Suprapubic skin (tissue), 4 donors: ENCODE data around the gene PYGB. TPM values are rescaled to one million over a fixed set of nuclear protein-coding genes. Genes with fewer than 3 reads are reported as not detected.
A peak's percentile ranks its signal among the peaks of the same experiment; 100 is the strongest.

Experiments
- DNase-seq, 2 donors: peaks; one replicate each; pipeline ENCODE4 v3.0.0-alpha.2; 2019; ENCODE audit warnings: low spot score in 2 of 2
- H3K27ac ChIP-seq: fragments of 200-600 bp; sonication (generic); one replicate; pipeline ENCODE4 v1.5.1; 2019
- H3K27me3 ChIP-seq: fragments of 200-600 bp; sonication (generic); one replicate; pipeline ENCODE4 v1.5.1; 2019
- H3K36me3 ChIP-seq: fragments of 200-600 bp; sonication (generic); one replicate; pipeline ENCODE4 v1.5.1; 2019
- H3K4me1 ChIP-seq: fragments of 200-600 bp; sonication (generic); one replicate; pipeline ENCODE4 v1.5.1; 2019
- H3K4me3 ChIP-seq: fragments of 200-600 bp; sonication (generic); one replicate; pipeline ENCODE4 v1.5.1; 2019; ENCODE audit warnings: mild to moderate bottlenecking
- H3K9me3 ChIP-seq: fragments of 200-600 bp; sonication (generic); one replicate; pipeline ENCODE4 v1.5.1; 2019
- CTCF ChIP-seq, 2 donors: fragments of 200-600 bp in 1 of 2; fragments of 450-650 bp in 1 of 2; sonication (generic) in 1 of 2; IDR thresholded peaks; one replicate each; pipeline ENCODE4 v1.5.1; 2016 to 2019; ENCODE audit warnings: antibody characterized with exemption in 2 of 2, mild to moderate bottlenecking in 1 of 2, moderate library complexity in 1 of 2
- EP300 ChIP-seq: sonication (generic); formaldehyde crosslinking; IDR thresholded peaks from one replicate; pipeline ENCODE4 v1.6.1; 2017; ENCODE audit warnings: antibody characterized with exemption
- POLR2A ChIP-seq, 2 donors: fragments of 450-650 bp; IDR thresholded peaks; one replicate each; pipeline ENCODE4 v1.6.1; 2017; ENCODE audit warnings: antibody characterized with exemption in 2 of 2, mild to moderate bottlenecking in 2 of 2, moderate library complexity in 2 of 2
- POLR2AphosphoS5 ChIP-seq, 3 donors: sonication (generic); formaldehyde crosslinking; IDR thresholded peaks; one replicate each; pipeline ENCODE4 v1.6.1; 2017; ENCODE audit warnings: antibody characterized with exemption in 3 of 3
- WGBS: methylation state at CpG from one replicate; pipeline ENCODE4 v1.1.5; 2018; 5-methylcytosine and 5-hydroxymethylcytosine counted together
- total RNA-seq, 4 donors: library from RNA; depleted of rRNA; stranded (reverse); fragments of >200 nt; gene quantifications; one replicate each; pipeline ENCODE4 v1.1.0, GENCODE V29; 2016

The PYGB gene
- total RNA-seq, 4 donors from 2014 or later: 142 to 247 (median 198) TPM

DNA sequence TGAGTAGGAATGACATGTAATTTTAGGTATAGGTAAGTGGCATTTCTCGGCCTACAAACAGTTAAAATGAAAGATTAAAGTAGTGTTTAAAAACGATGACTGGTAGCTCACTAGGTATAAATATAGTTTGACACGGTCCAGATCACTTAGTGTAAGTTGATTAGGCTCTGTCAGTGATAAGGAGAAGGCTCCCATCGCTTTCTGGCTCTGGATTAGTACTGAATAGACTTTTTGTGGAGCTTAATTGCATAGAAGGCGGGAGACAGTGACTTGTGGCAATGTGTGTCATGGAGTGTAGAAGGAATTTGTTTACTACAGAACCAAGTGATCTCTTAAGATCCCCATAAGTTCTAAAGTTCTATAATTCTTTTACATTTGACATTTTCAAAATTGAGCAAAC is 6.7 kb downstream of the PYGB start:
- no peak for DNase-seq
- 68% methylated on average over 5 of the region's 5 CpGs for WGBS
- H3K27me3 ChIP-seq: no peaks in the 10 kb centered on the region
- H3K36me3 ChIP-seq: peaks cover 6% of the 10 kb centered on the region
- no peak for TF ChIP-seq EP300
- no peak for TF ChIP-seq CTCF (IDR thresholded peaks at IDR 0.05)
- no peak for TF ChIP-seq POLR2A (IDR thresholded peaks at IDR 0.05)
- no peak for TF ChIP-seq POLR2AphosphoS5 (IDR thresholded peaks at IDR 0.05)
- peaks cover 54% of the 10 kb centered on the region for H3K4me1 ChIP-seq
- no peaks in the 10 kb centered on the region for H3K9me3 ChIP-seq
- no peak overlapping the region for H3K4me3 ChIP-seq
- H3K27ac ChIP-seq: peak overlapping the region; percentile 61

DNA sequence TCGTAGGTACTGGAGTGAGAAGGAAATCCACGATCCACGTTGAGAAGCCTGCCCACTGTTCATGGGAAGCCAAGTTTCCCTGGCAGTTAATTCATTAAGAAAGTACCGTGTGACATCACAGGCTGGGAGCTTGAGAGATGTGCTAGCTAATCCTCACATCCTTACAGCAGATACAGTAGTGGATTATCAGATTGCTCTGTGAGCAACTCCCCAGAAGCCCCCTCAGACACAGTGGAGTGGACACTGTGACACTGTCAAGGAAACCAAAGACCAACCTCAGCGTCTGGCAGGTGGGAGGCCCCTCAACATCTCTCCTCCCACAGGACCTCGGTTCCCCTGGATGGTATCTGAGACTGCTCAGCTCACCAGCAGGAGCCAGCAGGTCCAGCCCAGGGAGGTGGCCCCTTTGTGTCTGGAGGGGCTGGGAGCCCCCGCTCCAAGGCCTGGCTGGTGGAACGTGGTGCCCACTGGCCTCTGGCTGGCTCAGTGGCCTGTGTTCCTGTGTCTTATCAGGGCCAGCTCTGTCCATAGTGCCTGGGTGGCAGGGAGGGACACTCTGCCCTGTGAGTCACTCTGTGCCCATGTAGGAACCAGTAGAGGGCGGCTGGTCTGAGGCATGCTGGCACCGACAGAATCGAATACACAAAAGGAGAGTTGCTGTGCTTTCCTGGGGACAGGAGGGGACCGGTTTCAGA is 7.2 kb downstream of the PYGB start:
- WGBS: 79% methylated on average over 10 of the region's 12 CpGs
- no peaks in the 10 kb centered on the region for H3K9me3 ChIP-seq
- peak overlapping the region; percentile 61 for H3K27ac ChIP-seq
- H3K27me3 ChIP-seq: no peaks in the 10 kb centered on the region
- peak in 1 of 2 donors; percentile 75 for DNase-seq
- TF ChIP-seq POLR2A (IDR thresholded peaks at IDR 0.05) (no peak), POLR2AphosphoS5 (IDR thresholded peaks at IDR 0.05) (no peak), EP300 (no peak), CTCF (IDR thresholded peaks at IDR 0.05) (no peak)
- H3K36me3 ChIP-seq: peaks cover 9% of the 10 kb centered on the region
- peaks cover 49% of the 10 kb centered on the region for H3K4me1 ChIP-seq
- H3K4me3 ChIP-seq: no peak overlapping the region

- Histone ChIP-seq H3K9me3 (no peaks in the 10 kb centered on the region), H3K4me3 (peak overlapping the region; percentile 8), H3K4me1 (peaks cover 39% of the 10 kb centered on the region), H3K27me3 (no peaks in the 10 kb centered on the region), H3K36me3 (peaks cover 21% of the 10 kb centered on the region), H3K27ac (peak overlapping the region; percentile 63)
- DNase-seq: peak in 1 of 2 donors; percentile 58
- TF ChIP-seq CTCF (IDR thresholded peaks at IDR 0.05) (no peak), POLR2A (IDR thresholded peaks at IDR 0.05) (no peak), EP300 (no peak), POLR2AphosphoS5 (IDR thresholded peaks at IDR 0.05) (no peak)
- WGBS: 52% methylated on average over 5 of the region's 5 CpGs
Observed at GRCh38 chr20:25256226-25256859, 8.5 kb downstream of the PYGB start.

DNA sequence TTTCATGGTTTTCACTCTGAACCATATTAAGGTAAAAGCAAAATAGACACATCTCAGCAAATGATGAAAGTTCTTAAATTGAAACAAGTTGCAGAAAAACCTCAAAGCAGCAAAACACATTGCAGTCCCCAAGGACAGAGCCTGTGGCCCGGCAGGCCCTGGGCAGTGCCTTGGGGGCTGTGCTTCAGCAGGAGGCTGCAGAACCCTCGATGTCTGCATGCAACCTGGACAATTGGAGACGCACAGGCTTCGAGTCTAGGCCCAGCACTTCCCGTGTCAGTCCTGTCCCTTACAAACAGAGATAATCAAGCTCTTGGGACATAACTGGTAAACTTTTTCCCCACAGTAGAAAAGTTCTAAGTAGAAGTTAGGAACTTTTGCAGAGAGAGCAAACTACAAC is 9.2 kb downstream of the PYGB start:
- no peak for TF ChIP-seq CTCF (IDR thresholded peaks at IDR 0.05)
- no peak for TF ChIP-seq POLR2A (IDR thresholded peaks at IDR 0.05)
- TF ChIP-seq POLR2AphosphoS5 (IDR thresholded peaks at IDR 0.05): no peak
- no peak for TF ChIP-seq EP300
- Histone ChIP-seq H3K27me3 (no peaks in the 10 kb centered on the region), H3K27ac (no peak overlapping the region), H3K4me3 (no peak overlapping the region), H3K9me3 (no peaks in the 10 kb centered on the region), H3K36me3 (peaks cover 24% of the 10 kb centered on the region), H3K4me1 (peaks cover 31% of the 10 kb centered on the region)
- WGBS: 91% methylated on average over 5 of the region's 5 CpGs
- peak in 1 of 2 donors; percentile 70 for DNase-seq

DNA sequence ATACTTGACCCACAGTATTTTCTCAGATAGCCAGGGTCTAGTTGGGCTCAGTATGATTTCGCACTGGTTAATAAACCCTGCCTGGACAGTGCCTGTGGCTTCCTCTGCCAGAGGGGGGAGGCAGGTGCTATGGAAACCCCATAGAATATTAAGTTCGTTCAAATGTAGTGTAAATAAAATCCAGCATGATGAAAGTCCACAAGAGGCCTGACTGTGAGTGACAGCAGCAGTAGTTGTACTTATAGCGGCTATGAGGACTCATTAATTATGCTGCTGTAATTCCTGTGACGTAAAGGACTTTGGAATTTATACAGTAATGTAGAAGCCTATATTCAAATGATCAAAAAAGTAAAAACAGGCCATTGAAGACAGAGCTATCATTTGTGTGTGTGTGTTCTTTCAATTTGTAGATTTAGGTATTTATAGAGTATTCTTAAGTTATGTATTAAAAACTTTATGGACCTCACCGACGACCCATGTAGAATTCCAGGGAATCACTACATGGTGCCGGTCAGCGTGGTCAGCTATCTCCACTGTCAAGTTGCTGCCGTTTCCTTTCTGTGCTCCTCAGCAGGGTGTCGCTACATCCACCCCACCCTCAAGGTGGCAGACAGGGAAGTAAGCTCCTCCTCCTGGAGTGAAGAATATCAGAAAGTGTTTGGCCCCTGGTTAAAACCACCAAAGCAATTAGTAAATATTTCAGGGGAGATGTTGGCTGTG is 10.0 kb downstream of the PYGB start:
- no peaks in the 10 kb centered on the region for H3K9me3 ChIP-seq
- 85% methylated on average over 10 of the region's 10 CpGs for WGBS
- TF ChIP-seq EP300 (no peak), CTCF (IDR thresholded peaks at IDR 0.05) (no peak), POLR2A (IDR thresholded peaks at IDR 0.05) (no peak), POLR2AphosphoS5 (IDR thresholded peaks at IDR 0.05) (no peak)
- H3K4me1 ChIP-seq: peaks cover 26% of the 10 kb centered on the region
- peaks cover 24% of the 10 kb centered on the region for H3K36me3 ChIP-seq
- H3K4me3 ChIP-seq: no peak overlapping the region
- no peaks in the 10 kb centered on the region for H3K27me3 ChIP-seq
- H3K27ac ChIP-seq: no peak overlapping the region
- no peak for DNase-seq
